Vagina (tissue), 2 donors: ENCODE results near the gene CCDC47.

Experiments used
- CTCF ChIP-seq, 3 experiments: fragments of 450-650 bp in 2 of 3; fragments of 200-600 bp in 1 of 3; sonication (generic) in 1 of 3; IDR thresholded peaks; one replicate each; pipeline ENCODE4 v1.5.1; 2017 to 2019; ENCODE audit warnings: antibody characterized with exemption in 3 of 3, mild to moderate bottlenecking in 2 of 3, moderate library complexity in 2 of 3
- POLR2A ChIP-seq, 2 donors: fragments of 450-650 bp; IDR thresholded peaks; one replicate each; pipeline ENCODE4 v1.6.1; 2017; ENCODE audit warnings: antibody characterized with exemption in 2 of 2, mild to moderate bottlenecking in 2 of 2, moderate library complexity in 2 of 2

DNA sequence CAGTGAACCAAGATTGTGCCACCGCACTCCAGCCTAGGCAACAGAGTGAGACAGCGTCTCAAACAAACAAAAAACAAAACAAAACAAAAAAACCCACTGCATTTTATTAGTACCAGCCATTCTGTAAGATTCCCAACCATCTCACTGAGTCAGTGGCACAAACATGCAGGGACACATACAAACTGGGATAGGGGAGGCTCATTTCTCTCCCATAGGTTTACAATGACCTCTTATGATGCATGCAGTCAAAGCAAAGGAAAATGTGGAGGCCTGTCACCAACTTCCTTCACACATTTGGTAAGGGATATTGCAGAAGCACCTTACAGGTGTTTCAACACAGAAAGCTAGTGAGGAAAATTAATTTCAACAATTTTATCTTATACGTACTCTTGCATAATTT, 19.4 kb downstream of the CCDC47 start:
- TF ChIP-seq CTCF (IDR thresholded peaks at IDR 0.05) (no peak), POLR2A (IDR thresholded peaks at IDR 0.05) (no peak)
